ENCODE data around the gene TPCN1. TPM values are rescaled to one million over a fixed set of nuclear protein-coding genes. Genes with fewer than 3 reads are reported as not detected.

Gene TPCN1
- total RNA-seq, 1 experiment from 2014 or later, result 13.5 TPM

GRCh38 chr12:113227686-113228391 lies 6.6 kb downstream of the TPCN1 start:
- no peak overlapping the region for H2BK12ac ChIP-seq (ENCODE audit: insufficient read length, low read depth, low read length)
- no peak overlapping the region for H3K9ac ChIP-seq (ENCODE audit: extremely low read depth, insufficient read length, low read length)
- TF ChIP-seq, protein P1, sequence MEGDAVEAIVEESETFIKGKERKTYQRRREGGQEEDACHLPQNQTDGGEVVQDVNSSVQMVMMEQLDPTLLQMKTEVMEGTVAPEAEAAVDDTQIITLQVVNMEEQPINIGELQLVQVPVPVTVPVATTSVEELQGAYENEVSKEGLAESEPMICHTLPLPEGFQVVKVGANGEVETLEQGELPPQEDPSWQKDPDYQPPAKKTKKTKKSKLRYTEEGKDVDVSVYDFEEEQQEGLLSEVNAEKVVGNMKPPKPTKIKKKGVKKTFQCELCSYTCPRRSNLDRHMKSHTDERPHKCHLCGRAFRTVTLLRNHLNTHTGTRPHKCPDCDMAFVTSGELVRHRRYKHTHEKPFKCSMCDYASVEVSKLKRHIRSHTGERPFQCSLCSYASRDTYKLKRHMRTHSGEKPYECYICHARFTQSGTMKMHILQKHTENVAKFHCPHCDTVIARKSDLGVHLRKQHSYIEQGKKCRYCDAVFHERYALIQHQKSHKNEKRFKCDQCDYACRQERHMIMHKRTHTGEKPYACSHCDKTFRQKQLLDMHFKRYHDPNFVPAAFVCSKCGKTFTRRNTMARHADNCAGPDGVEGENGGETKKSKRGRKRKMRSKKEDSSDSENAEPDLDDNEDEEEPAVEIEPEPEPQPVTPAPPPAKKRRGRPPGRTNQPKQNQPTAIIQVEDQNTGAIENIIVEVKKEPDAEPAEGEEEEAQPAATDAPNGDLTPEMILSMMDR (conservative IDR thresholded peaks at IDR 0.05), result no peak
- no peak overlapping the region for H3K56ac ChIP-seq (ENCODE audit: insufficient read length, low read depth, low read length)
- H3T11ph ChIP-seq (ENCODE audit: low read length), result no peak overlapping the region
- H3K27me3 ChIP-seq (ENCODE audit: insufficient read depth, low read length), result no peaks in the 10 kb centered on the region
- no peak overlapping the region for H2BK20ac ChIP-seq (ENCODE audit: low read depth, low read length, poor library complexity, severe bottlenecking)
- no peak overlapping the region for H4K91ac ChIP-seq (ENCODE audit: insufficient read length, low read depth, low read length)
- no peak overlapping the region for H2AK5ac ChIP-seq (ENCODE audit: insufficient read length, low read length)
- no peak overlapping the region for H3K23ac ChIP-seq (ENCODE audit: insufficient read length, low read depth, low read length)
- no peaks in the 10 kb centered on the region for H3K79me1 ChIP-seq (ENCODE audit: insufficient read depth, low read depth, low read length, poor library complexity, severe bottlenecking)
- no peak overlapping the region for H3K14ac ChIP-seq (ENCODE audit: insufficient read depth, low read length)
- no peaks in the 10 kb centered on the region for H3K23me2 ChIP-seq (ENCODE audit: insufficient read length, low read depth, low read length, poor library complexity, severe bottlenecking)
- DNase-seq, result no peak
- H3K27ac ChIP-seq (ENCODE audit: insufficient read length, low read depth, low read length), result no peak overlapping the region
- no peak overlapping the region for H4K5ac ChIP-seq (ENCODE audit: insufficient read length, low read depth, low read length)
- H4K8ac ChIP-seq (replicated peaks; ENCODE audit: insufficient read length, low read depth, low read length), result no peak overlapping the region
- H2BK120ac ChIP-seq (ENCODE audit: low read depth, low read length, poor library complexity, severe bottlenecking), result no peak overlapping the region
- Mint-ChIP-seq H3K27ac (peak overlapping the region; percentile 40 to 68 (median 53); a peak in 3 of 7 replicates), H3K27me3 (ENCODE audit: low read depth) (no peaks in the 10 kb centered on the region), H3K36me3 (ENCODE audit: insufficient read depth in 1 of 3, low read depth in 3 of 3) (peaks cover 27 to 38% (median 28%) of the 10 kb centered on the region in 3 experiments), H3K4me1 (peaks cover 19 to 22% of the 10 kb centered on the region in 2 experiments), H3K9me3 (peaks cover 0 to 3% of the 10 kb centered on the region in 2 experiments; a peak in 1 of 5 replicates), H3K4me3 (no peak overlapping the region)
- no peaks in the 10 kb centered on the region for H4K20me1 ChIP-seq (ENCODE audit: control insufficient read depth, insufficient read depth, insufficient read length)
- WGBS (ENCODE audit: extremely low coverage, insufficient read length, low lambda C conversion rate), result no CpG with 5 or more reads among the region's 5 CpGs
- H3K4me1 ChIP-seq (ENCODE audit: insufficient read depth, low read length), result peaks cover 5% of the 10 kb centered on the region; the same call in 1 of the 2 replicates
- H2AFZ ChIP-seq (ENCODE audit: low read length), result no peak overlapping the region
- H2BK15ac ChIP-seq (ENCODE audit: low read depth, low read length), result no peak overlapping the region
- H3K18ac ChIP-seq (ENCODE audit: insufficient read length, low read depth, low read length), result no peak overlapping the region
- no peaks in the 10 kb centered on the region for H3K9me3 ChIP-seq (ENCODE audit: control insufficient read depth, low read depth, low read length)
- peaks cover 1% of the 10 kb centered on the region; the same call in 1 of the 2 replicates for H3K79me2 ChIP-seq (ENCODE audit: insufficient read depth, low read length)
- H3K4ac ChIP-seq (ENCODE audit: low read depth, low read length), result no peak overlapping the region
- no peak overlapping the region for H3K4me2 ChIP-seq (ENCODE audit: insufficient read depth, insufficient read length, low read length)
- H2BK5ac ChIP-seq (ENCODE audit: insufficient read length, low read length), result no peak overlapping the region

Data from H9 (cell line).